Measurements from ENCODE around the gene SAMD4A.
A peak's percentile ranks its signal among the peaks of the same experiment; 100 is the strongest.

Gene SAMD4A

DNA sequence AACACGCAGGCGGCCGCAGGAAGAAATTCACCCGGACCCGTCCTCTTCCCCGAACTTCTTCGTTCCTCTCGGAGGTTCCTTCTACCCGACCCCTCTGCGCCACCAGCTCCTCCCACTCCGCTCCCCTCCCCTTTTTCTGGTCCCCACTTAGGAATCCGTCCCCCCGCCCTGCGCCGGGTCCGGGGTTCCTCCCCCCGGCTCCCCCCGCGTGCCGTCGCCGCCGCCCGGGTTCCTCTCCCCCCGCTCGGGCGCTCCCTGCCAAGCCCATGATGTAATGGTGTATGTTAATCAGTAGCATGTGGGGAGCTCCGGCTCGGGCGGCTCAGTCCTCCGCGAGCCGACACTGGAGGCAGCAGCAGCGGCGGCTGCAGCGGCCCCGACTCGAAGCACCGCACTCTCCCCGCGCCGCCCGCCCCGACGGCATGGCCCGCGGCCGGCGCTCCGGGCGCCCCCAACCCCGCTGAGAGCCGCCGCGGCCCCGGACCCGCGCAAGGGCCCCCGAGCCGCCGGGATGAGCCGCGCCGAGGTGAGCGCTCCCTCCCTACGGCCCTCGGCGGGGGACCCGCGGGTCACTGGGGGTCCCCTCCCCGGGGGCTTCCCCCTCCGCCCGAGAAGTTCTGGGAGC lies 1.0 kb upstream of the SAMD4A start:
- peak; percentile 19 for DNase-seq

DNA sequence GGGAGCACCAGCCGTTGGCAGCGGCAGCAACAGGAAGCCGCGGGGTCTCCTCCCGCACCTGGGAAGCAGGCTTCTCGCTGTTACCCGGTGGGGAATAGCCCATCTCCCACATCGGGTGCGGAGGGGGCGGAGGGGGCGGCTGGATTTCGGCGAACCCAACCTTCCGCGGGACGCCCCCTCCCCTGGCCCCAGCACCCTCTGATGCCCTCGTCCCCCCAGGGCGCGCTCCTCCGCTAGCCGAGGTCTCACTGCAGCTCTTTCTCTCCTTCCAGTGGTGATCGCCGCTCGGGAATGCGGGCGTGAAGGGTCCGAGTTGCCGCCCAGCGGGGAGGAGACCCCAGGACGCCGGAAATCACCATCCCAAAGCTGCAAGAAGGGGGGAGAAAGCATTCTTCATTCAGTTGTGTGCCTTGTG lies 303 bp downstream of the SAMD4A start:
- no peak for DNase-seq

DNA sequence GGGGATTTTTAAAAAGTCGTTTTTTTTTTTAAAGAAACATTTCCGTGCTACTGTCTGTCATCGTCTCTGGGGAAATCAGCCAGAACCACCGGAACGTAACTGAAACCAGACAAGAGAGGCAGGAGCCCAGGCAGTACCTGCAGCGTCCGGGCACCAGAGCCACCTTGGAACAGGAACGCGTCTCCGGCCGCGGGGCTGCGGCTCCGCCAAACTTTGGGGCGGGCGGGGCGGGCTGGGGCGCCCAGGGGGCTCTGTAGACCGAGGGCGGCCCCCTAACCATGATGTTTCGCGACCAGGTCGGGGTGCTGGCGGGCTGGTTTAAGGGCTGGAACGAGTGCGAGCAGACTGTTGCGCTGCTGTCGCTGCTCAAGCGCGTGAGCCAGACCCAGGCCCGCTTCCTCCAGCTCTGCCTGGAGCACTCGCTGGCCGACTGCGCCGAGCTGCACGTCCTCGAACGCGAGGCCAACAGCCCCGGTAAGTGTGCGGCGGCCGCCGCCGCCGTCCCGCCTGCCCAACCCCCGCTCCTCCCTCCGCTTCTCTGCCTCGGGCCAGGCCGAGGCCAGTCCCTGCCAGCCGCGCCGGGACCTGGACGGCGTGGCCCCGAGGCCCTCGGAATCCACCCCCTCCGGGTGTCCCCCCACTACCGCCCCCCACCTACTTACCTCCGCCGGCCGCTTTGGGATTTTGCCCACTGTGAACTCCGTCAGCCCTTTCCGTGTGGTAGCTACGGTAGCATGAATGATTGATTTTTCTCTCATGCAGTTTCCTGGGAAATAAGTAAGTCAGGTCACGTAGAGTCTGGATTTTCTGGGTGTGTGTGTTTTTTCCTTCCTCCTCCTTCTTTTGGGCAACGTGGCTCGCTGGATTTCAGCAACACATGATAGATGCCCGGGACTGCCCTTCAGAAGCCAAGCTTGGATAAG lies 972 bp downstream of the SAMD4A start:
- DNase-seq, result no peak

DNA sequence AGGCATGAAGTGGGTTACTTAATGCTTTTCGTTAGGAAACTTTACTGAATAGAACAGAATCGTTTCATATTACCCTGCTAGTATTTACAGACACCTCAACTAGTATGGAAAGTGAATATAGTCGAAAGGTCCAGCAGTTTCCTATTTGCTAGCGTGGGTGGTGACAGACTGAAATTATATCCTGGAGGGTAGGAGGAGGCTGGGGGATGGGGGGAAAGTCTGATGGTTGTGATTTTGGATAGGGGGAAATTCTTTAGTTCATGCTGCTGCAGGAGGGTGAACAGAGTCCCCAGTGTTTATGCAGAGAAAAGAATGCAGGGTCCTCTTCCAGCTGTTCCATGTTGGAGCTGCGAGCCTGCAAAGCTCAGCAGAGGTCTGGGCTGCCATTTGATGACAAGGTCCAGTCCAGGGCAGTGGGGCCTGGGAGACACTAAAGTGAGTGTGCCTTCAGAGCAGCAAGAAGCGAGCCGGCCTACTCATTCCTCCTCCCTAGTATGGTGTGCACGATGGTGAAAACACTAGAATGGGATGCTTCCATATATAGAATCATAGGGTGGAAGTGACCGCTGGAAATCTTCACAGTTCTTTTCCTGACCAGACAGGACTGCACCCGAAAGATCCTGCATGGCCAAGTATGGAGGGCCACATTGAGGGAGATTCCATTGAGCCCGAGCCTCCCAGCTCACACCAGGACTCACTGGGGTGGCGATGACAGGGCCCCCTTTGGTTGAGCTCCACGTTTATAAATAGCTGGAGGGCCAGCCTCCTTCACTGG lies 2.1 kb downstream of the SAMD4A start:
- DNase-seq, result no peak

DNA sequence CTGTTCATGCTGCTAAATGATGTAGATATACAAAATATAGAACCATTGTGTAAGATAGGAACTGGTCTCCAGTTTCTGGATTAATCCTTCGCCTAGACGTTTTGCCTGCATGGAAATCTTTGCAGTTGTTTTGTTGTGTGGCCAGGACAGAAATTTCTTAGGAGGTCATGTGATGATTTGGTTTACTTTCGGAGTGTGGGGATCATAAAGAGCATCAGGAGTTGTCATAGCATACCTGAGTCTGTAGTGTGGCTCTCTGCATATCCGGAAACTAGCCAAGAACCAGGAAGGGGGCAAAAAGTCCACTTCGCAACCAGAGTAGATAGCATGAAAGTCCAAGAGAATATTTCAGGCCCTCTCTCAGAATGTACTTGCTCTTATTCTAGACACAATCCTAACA lies 3.1 kb downstream of the SAMD4A start:
- no peak for DNase-seq

DNA sequence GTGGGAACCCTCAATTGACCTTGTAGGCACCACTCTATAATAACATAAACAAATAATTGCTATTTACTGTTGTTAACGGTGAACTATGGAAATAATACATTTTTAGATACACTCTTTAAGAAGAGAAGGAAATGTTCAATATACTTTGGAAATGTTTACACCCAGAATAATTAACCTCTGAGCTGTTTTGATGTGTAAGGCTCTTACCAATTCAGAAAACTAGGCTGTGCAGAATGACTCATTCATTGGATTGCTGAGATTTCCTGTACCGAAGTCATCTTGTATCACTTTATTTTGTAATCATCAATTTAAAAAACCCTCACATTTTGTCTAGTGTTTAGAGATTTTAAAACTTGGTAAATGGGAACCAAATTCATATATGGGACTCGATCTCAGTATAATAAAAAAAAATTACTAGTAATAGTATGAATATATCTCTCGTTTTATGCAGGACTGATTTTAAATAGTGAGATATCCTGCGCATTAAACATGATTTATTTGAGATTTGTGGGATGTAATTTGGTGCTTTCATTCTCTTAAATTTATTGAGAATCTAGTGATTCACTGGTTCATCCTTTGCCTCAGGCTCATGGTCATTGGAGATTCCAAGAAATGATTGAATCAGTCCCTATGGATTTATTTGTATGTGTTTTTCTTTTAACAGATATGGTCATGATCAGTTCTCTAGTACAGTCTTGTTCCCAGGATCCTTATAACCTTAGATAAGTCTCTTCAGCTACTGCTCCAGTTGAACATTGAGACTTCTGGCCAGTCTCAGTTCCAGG lies 3.9 kb downstream of the SAMD4A start:
- no peak for DNase-seq

DNA sequence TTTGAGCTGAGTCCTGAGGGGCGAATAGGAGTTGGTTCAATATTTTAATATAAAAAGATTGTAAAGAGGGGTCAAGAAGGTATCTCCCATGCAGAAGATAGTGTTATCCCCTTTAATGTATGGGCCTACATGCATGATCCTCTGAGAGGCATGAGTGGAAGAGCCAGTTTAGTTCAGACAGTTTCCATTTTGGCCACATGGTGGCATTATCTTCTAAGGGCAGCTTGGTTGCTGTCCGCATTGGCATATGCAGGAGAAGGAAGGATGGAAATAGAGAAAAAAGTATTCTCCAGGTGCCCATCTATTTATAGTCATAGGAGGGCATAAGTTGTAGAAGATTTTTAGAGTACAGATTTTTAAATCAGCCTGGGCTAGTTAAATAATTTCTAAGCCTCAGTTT lies 5.4 kb downstream of the SAMD4A start:
- no peak for DNase-seq

DNA sequence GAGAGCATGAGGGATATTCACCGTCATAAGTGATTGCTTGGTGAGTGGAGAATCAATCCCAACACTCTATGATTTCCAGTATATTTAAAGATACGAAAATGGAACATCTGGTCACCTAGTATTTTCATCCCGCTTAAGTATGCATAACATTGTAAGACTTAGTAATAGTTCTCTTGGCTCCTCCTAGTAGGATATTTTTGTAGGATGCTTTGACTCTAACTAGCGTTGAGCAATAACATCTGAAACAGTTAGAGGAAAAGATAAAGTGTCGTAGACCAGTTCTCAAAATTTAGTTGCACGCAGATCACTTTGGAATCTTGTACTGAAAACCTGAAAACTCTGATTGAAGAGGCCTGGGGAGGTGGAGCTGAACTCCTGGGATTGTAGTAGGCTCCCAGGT lies 7.6 kb downstream of the SAMD4A start:
- no peak for DNase-seq

DNA sequence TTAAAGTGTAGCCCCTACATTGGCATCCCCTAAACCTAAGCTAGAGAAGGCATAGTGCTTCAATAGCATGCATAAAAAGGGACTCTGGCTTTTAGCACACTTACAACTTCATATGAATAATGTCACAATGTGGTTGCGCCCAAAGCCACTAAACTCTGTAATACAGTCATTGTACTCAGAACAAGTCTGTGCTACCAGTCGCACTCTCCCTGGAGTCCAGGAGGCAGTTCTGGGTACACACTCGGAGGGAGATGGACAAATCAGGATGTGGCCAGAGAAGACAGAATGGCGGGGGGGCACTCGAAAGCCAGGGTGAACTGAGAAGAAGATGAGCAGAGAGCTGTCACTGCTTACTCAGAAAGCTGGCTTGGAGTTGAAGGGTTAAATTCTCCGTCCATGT lies 10.6 kb downstream of the SAMD4A start:
- no peak for DNase-seq

DNA sequence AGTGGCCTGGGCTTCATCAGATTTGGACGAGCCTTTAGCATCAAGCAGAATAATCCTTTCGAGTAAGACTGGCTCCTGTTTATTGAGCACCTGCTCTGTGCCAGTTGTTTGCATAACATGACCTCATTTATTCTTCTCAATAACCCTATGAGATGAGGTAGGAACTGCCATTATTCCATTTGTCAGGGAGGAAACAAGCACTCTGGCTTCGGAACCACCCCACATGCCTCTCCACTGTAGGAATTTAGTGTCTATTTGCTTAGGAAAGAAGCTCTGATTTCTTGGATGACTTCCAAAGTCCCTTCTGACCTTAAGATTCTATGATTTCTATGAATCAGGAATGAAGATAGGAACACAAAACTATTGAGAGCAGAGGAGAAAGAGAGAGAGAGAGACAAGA lies 11.0 kb downstream of the SAMD4A start:
- DNase-seq, result no peak

DNA sequence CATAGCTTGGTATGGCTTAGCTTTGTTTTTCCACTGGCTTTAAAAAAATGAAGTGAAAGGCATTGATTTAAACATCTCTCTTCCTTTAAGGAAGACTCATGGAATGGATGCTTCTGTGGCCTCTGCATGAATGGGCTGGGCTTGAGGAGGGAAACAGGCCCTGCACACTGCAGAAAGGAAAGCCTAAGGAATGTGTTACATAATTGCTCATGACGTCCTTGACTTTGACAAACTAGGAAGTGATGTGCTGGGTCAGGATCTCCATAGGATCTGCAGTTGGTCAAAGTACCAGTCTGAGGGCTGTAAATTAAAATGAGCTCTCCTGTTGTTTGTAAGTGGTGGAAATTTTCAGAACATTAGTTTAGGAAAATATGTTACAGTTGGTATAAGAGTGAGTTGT lies 12.7 kb downstream of the SAMD4A start:
- no peak for DNase-seq

DNA sequence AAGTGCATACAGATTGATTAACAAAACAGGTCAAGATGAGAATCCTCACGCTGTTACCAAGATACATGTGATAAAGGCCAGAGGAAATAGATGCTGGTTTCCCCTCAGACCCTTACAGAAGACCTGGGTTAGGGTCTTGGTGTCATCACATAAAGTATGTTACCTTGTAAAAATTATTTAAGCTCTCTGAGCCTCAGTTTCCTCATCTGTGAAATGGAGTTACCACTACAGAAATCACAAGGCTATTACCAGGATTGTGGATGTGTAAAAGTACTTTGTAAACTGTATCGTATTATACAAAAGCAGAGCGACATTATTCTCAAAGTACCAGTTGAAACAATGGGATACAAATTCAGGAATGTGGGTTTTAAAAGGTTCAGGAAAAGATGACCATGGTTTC lies 14.0 kb downstream of the SAMD4A start:
- no peak for DNase-seq

DNA sequence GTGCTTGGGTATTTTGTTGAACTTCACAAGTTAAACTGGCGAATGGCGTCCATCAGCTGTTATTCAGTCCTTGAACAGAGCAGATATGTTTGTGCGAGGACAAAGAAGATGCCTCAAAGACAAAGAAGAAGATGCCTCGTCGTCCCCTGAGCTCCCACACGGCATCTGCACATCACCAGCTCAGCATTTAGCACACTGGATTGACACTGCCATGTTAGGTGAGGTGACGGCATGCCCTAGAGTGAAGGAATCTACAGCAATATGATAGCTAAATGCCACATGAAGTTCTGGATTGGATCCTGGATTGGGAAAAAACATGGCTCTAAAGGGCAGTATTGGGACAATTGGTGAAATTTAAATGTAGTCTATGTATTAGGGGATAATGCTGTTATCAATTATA lies 15.4 kb downstream of the SAMD4A start:
- DNase-seq, result no peak

DNA sequence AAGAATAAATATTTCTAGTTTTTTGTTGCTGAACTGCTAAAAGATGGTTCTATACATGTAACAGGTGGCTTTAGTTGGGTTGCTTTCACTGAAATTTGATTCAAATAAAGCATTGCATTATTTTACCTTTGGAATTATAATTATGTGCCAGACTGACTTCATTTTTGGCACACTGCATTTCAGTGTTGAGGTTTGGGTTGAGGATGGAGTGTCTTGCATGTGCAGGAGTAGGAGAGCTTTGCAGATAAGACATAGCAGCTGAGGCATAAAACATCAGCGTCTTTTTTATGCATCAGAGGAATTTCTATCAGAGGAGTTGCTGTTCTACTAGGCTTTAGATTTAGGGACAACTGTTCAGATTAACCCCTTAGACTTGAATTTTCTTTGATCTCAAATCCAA lies 17.2 kb downstream of the SAMD4A start:
- no peak for DNase-seq

DNA sequence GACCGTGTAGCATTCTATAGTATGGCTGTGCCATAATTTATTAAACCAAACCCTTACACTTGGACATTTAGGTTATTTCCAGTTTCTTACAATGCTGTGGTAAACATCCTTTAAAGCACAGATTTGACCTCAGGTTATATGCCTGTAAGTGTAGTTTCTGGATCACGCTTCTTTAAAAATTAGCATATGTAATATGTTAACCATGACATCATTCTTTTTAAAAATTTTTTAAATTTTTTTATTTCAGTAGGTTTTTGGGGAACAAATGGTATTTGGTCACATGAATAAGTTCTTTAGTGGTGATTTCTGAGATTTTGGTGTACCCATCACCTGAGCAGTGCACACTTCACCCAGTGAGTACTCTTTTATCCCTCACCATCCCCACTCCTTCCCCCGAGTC lies 18.3 kb downstream of the SAMD4A start:
- no peak for DNase-seq

DNA sequence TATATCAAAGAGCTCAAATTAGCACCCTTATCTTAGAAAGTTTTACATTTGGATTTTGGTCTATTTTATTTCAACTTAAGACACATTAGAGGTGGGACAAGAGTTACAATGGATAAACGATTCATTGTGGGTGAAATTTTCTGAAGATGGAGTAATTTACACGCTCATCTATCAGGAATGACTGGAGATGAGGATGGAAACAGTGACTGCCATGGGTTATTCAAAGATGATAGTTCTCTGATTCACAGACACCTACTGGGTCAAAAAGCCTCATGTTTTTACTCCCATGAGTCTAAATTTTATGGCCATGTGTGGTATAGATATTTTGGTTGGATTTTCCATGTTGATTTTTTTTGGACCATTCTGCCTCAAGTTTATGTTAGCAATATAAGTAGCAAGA lies 22.1 kb downstream of the SAMD4A start:
- no peak for DNase-seq

DNA sequence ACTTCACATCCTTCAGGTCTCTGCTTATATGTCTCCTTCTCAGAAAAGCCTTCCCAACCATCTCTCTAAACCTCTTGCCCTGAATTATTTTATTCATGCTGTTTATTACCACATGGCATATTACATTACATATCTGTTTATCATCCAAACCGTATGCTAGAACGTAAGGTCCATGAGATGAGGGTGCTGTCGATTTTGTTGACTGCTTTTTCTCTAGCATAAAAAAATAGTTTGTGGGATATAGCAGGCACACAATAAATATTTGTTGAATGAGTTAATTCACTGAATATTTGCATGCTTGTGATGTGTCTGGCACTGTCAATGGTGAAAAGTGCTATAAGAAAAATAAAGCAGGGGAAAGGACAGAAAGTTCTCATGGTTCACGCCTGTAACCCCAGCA lies 22.9 kb downstream of the SAMD4A start:
- DNase-seq, result no peak

DNA sequence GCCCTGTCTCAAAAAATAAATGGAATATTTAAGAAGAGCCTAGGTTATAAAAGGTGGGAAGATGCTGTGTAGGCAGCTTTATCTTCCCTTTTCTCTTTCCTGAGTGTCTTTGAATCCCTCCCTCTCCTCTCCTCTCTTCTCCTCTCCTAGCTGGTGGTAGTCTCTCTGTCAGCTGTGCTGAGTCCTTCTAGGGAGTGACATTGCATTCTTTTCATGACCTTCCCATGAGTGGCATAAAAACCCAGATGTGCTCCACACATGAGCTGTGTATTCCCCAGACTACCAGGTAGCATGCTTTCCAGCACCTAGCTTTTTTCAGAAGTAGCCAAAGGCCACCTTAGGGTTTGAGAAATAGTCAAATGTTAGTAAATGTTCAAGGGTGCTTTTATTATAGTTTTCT lies 23.6 kb downstream of the SAMD4A start:
- DNase-seq, result no peak

DNA sequence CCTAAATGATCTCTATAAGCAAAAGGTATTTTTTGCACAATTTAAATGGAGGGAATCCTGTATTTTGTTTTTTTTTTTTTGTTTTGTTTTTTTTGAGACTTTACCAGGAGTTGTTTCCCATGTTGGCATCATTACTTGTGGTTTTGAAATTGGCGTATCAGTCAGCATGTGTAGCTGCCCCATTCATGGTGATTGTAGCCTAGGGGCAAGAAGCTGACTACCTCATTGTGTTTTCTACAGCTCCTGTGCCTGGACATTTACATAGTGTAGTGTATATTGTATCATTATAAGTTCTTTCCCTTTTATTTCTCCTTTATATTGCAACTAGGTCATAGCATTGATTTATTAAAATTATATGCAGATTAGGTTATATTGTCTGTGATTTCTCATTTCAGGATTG lies 24.5 kb downstream of the SAMD4A start:
- no peak for DNase-seq

DNA sequence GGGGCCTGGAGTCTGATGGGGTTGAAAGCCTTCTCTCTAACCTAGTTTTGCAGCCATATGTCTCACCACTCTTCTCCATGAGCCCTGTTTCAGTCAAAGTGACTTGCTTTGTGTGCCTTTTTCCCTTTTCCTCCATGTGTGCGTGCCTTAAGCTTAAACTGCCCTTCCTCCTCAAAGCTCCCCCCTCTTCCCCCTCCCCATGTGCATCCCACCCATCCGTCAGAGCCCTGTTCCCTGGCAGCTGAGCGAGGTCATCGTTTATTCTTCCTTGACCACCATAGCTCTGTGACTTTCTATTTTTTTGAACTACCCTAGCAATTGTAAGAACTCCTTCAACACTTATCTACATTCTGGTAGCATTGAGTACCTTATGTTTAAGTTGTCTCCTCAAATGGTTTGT lies 24.9 kb downstream of the SAMD4A start:
- no peak for DNase-seq

DNA sequence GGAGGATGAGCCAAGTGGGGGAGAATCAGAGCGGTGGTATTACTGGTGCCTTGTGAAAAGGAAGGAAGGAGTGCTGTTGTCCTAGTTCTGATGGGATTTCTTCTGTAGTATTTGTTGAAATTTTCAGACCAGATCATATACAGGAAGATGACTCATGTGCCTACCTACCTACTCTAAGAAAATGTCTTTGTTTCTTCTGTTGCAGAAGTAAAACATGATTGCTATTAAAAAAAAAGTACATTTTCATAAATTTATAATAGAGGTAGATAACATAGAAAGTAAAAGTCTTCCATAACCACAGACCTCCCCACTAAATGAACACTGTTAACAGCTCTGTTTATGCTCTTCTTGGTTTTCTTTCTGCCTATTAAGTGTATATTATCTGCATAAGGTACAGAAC lies 26.9 kb downstream of the SAMD4A start:
- DNase-seq, result no peak

DNA sequence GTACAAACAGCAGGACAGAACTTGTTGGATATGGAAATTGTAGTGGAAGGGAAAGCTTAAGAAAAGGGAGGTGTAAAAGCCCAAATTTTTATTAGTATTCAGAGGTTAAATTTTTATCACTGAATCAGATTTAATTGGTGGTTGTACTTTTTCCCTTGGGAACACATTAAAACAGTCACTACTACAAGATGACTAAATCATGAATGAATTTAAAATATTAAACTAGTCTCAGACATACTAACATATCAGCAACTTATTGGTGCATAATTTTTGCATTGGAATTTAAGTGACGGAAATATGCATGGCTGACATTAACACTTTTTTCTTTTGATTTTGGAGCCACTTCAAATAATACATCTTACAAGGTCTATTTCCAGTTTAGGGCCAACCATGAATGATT lies 27.6 kb downstream of the SAMD4A start:
- no peak for DNase-seq

DNA sequence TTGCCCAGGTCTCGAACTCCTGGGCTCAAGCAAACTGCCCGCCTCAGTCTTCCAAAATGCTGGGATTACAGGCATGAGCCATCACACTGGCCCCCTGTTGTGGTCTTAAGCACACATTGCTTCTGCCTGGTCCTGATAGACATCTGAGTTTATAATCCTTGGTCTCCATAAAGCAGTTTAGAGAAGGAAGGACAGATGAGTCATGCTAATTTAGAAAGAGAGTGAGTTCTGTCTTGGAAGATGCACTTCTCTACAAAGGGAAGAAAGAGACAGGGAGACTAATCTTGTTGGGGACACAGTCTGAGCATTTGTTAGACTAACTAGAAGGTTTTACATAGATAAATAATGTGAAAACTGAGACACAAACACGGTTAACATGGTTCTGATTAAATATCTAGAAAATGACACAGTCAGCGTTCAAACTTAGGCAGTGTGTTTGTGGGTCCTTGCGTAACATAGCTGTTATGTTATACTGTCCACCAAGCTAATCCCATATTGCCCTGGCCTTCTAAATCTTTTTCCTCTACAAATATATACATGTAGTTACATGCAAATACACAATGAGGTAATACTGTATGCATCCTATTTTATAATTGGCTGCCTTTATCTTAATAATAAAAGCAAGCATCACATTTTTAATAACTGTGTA lies 31.0 kb downstream of the SAMD4A start:
- DNase-seq, result no peak
